Stimulated activated CD4-positive, alpha-beta T cell treated with anti-CD3 and anti-CD28 coated beads, Interleukin-1b, Interleukin-23, amount 100 ng/mL, for 4 hours (primary cell): ENCODE results near the gene TEAD4.

Source experiments
- DNase-seq, 2 donors: peaks; one replicate each; pipeline ENCODE4 v3.0.0-alpha.2; 2020; ENCODE audit warnings: low read depth in 2 of 2

The TEAD4 gene

GRCh38 chr12:3002646-3003045 lies 43.4 kb downstream of the TEAD4 start:
- no peak for DNase-seq

DNA sequence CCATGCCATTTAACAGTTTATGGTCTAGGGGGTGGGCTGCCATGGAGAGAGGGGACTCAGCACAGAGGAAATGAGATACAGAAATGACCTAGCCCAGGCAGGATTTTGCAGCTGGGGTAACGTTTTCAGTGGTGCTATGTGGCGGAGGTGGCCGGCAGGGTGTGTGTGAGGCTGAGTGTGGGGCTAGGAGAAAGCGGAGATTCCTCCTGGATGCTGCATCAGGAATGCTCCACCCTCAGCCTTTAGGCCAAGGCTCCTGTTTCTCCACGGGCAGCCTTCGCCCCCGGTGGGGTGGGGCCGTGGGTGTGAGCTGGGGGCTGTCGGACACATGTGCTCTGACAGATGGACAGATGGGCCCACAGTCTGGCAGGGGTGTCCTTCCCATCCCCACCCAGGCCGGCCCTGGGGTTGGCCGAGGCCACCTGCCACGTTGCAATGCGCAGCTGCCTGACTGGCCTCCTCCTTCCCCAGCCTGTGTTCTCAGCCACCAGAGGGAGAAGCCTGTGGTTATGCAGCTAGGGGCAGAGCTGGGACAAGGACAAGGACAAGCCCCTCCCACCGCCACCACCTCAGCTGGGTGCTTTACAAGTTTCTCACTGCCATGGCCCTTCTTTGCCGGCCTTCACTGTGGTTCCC lies 44.3 kb downstream of the TEAD4 start:
- no peak for DNase-seq

- no peak for DNase-seq
These were observed 45.7 kb downstream of the TEAD4 start for GRCh38 chr12:3004655-3005565.

DNA sequence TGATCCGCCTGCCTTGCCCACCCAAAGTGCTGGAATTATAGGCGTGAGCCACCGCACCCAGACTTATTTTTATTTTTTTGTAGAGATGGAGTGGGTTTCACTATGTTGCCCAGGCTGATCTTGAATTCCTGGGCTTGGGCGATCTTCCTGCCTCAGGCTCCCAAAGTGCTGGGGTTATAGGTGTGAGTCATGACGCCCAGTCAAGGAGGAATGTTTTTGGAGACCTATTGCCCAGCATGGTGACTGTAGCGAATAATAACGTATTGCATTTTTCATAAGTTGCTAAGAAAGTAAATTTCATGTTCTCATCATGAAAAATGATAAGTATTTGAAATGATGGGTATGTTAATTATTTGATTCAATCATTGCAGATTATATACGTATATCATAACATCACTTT lies 46.5 kb downstream of the TEAD4 start:
- DNase-seq, result no peak

GRCh38 chr12:3009780-3010179 lies 50.6 kb downstream of the TEAD4 start:
- no peak for DNase-seq

- DNase-seq, result no peak
These were observed 51.2 kb downstream of the TEAD4 start for GRCh38 chr12:3010214-3010930.

GRCh38 chr12:3012786-3013185 lies 53.6 kb downstream of the TEAD4 start:
- no peak for DNase-seq

- DNase-seq, result no peak
These were observed 55.4 kb downstream of the TEAD4 start for GRCh38 chr12:3014641-3015040.

GRCh38 chr12:3015356-3015755 lies 56.2 kb downstream of the TEAD4 start:
- DNase-seq, result no peak

DNA sequence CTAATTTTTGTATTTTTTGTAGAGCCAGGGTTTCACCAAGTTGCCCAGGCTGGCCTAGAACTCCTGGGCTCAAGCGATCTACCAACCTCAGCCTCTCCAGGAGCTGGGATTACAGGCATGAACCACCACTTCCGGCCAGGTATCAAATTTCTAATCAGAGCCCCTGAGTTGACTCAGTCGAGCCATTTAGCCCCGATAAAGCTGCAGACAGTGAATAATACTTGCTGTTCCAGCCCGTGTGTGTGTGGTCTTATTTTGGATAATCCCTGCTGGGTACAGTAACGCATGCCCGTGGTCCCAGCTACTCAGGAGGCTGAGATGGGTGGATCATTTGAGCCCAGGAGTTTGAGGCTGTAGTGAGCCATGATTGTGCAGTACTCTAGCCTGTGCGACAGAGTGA lies 57.0 kb downstream of the TEAD4 start:
- DNase-seq, result no peak

- DNase-seq, result no peak
These were observed 58.1 kb downstream of the TEAD4 start for GRCh38 chr12:3017281-3017680.

- no peak for DNase-seq
These were observed 59.2 kb downstream of the TEAD4 start for GRCh38 chr12:3018284-3019004.

DNA sequence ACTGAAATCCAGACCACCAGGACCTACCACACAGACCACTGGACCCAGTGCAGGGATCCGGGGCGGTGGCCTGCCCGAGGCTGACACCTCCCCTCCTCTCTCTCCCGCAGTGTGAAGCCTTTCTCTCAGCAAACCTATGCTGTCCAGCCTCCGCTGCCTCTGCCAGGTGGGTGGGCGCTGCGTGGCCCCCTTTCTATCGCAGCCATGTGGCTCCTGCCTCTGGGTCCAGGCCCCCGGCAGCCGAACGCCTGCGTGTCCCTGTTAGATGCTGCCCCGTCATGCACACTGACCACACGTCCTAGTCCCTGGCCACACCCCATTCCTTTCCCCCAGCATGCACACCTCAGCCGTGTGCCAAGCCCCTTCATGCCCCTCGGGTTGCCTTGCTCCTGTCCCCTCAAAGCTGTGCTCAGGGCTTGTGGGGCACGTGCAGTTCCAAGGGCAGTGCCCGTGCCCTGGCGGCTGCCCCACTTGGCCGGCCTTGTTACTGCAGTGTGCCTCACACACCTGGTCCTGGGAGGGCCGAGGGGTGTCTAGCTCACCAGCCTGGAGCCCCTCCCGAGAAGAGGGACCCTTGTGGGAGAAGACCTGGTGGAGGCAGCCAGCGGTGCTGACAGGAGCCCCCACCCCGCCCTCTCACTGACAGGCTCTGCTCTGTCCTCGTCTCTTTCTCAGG lies 59.9 kb downstream of the TEAD4 start:
- no peak for DNase-seq

- no peak for DNase-seq
These were observed 61.2 kb downstream of the TEAD4 start for GRCh38 chr12:3020399-3020798.

GRCh38 chr12:3020850-3021435 lies 61.7 kb downstream of the TEAD4 start:
- no peak for DNase-seq

DNA sequence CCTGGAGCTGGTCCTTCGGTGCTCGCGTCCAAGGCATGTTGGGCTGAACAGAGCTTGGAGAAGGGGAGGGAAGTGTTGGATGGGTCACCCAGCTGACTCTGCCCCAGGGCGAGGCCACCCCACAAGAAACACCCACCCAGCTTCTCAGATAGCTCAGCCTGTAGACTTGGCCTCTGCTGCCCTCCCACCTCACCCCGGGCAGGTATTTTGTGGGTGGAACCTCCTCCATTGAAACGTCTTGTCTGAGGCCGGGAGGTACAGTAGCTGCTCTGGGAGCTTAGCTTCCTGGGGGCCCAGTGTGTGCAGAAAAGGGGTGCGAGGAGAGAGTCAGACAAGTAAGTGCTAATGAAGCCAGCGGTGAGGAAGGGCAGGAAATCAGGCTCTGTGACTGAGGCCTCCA lies 63.2 kb downstream of the TEAD4 start:
- no peak for DNase-seq

DNA sequence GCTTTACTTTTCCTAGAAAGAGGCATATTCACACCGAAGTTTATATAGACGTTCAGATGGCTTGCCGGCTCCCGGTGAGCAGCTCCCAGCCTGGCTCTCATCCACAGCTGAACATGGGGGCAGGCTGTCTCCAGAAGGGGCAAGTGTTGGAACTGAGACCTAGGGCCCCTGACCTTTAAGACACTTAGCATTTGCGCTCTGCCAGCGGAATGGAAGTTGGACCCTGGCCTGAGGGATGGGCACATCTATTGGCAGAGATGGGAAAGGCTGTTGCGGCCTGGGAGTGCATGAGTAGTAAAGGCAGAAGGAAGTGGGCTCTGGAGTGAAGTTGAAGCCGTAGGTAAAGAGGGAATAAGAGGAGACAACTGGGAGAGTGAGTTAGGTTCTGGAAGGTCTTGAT lies 63.8 kb downstream of the TEAD4 start:
- DNase-seq, result no peak

DNA sequence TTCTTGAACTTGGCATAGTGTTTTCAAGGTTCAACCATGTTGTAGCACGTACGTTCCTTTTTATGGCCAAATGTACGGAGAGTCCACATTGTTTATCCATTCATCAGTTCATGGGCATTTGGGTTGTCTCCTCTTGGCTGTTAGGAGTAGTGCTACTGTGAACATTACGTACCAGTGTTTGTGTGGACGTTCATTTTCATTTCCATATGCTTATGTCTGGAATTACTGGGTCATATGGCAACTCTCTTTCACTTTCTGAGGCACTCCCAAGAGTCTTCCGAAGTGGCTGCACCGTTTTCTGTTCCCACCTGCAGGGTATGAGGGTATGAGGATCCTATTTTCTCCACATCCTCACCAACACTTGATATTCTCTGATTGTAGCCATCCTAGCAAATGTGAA lies 68.9 kb downstream of the TEAD4 start:
- DNase-seq, result no peak

GRCh38 chr12:3030821-3031429 lies 71.7 kb downstream of the TEAD4 start:
- DNase-seq, result no peak

DNA sequence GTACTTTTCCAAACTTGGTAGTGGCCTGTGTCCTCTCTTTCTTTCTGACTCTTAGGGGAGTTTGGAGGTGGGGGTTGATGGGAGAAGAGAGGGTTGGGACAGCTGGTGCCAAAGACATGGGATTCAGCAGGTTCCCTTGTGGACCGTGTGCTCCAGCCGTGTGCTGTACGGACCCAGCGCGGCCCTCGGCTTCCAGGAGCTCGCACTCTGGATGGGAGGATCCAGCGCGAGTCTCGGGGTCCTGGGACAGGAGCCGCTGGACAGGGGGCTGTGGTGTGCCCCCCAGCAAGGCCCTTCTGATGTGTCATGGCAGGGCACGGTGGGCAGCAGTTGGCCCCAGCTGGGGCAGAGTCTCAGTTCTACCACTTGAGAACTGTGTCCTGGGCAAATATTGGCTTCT lies 73.0 kb downstream of the TEAD4 start:
- DNase-seq, result no peak
